HepG2 (cell line): Measurements from ENCODE around the gene THY1. TPM values are rescaled to one million over a fixed set of nuclear protein-coding genes. Genes with fewer than 3 reads are reported as not detected.

Source experiments
- CC2D1A ChIP-seq: sonication (generic); formaldehyde crosslinking; IDR thresholded peaks from 2 replicates; pipeline ENCODE4 v1.8.1; 2023; ENCODE audit warnings: mild to moderate bottlenecking, missing genetic modification reagents
- EEA1 ChIP-seq: sonication (generic); formaldehyde crosslinking; IDR thresholded peaks from 2 replicates; pipeline ENCODE4 v1.5.1; 2020; ENCODE audit warnings: mild to moderate bottlenecking, missing genetic modification reagents, borderline replicate concordance
- GATA4 ChIP-seq: sonication (generic); IDR thresholded peaks from 2 replicates; pipeline ENCODE4 v1.6.1; 2016; ENCODE audit warnings: antibody characterized with exemption, low read depth, borderline replicate concordance
- GATAD1 ChIP-seq: IDR thresholded peaks from 2 replicates; pipeline ENCODE4 v1.6.1; 2016; ENCODE audit warnings: missing genetic modification reagents, missing compliant biosample characterization
- HOXA7 ChIP-seq: sonication (generic); formaldehyde crosslinking; IDR thresholded peaks from 2 replicates; pipeline ENCODE4 v1.8.1; 2022; ENCODE audit warnings: mild to moderate bottlenecking, missing genetic modification reagents, moderate library complexity
- JUN ChIP-seq: sonication (generic); formaldehyde crosslinking; IDR thresholded peaks from 2 replicates; pipeline ENCODE4 v1.4.0; 2020; ENCODE audit warnings: mild to moderate bottlenecking, missing genetic modification reagents
- KLF16 ChIP-seq, 2 experiments: sonication (generic) in 1 of 2; formaldehyde crosslinking in 1 of 2; IDR thresholded peaks; 2 replicates each; pipeline versions ENCODE4 v1.6.1 to v1.8.0; 2016 to 2023; ENCODE audit warnings: missing genetic modification reagents in 2 of 2, missing compliant biosample characterization in 1 of 2
- NFE2 ChIP-seq: sonication (generic); formaldehyde crosslinking; IDR thresholded peaks from 2 replicates; pipeline ENCODE4 v1.4.0; 2020; ENCODE audit warnings: missing genetic modification reagents
- NFKBIZ ChIP-seq: IDR thresholded peaks from 2 replicates; pipeline ENCODE4 v1.6.1; 2018; ENCODE audit warnings: missing genetic modification reagents, missing compliant biosample characterization
- STAT5B ChIP-seq: sonication (generic); formaldehyde crosslinking; IDR thresholded peaks from 2 replicates; pipeline ENCODE4 v1.4.0; 2020; ENCODE audit warnings: missing genetic modification reagents
- U2AF1 ChIP-seq: fragments of 200-400 bp; formaldehyde crosslinking; optimal IDR thresholded peaks from 2 replicates; pipeline ENCODE3; 2017; ENCODE audit warnings: mild to moderate bottlenecking, low read depth, low read length
- YY1 ChIP-seq: IDR thresholded peaks from 2 replicates; pipeline ENCODE4 v1.6.1; 2011; ENCODE audit warnings: low read length, low read depth, moderate library complexity, mild to moderate bottlenecking; ENCODE audit not compliant: insufficient read depth, insufficient replicate concordance
- ZFP36L1 ChIP-seq: sonication (generic); formaldehyde crosslinking; IDR thresholded peaks from 2 replicates; pipeline ENCODE4 v1.8.0; 2022; ENCODE audit warnings: mild to moderate bottlenecking, missing genetic modification reagents, moderate library complexity
- ZNF121 ChIP-seq: sonication (generic); formaldehyde crosslinking; IDR thresholded peaks from 2 replicates; pipeline ENCODE4 v1.5.0; 2020; ENCODE audit warnings: mild to moderate bottlenecking, missing genetic modification reagents
- ZNF160 ChIP-seq: sonication (generic); formaldehyde crosslinking; IDR thresholded peaks from 2 replicates; pipeline ENCODE4 v1.8.0; 2022; ENCODE audit warnings: mild to moderate bottlenecking, inconsistent platforms, missing genetic modification reagents
- ZNF460 ChIP-seq: sonication (generic); formaldehyde crosslinking; IDR thresholded peaks from 2 replicates; pipeline ENCODE4 v1.5.1; 2020; ENCODE audit warnings: missing genetic modification reagents, mild to moderate bottlenecking, borderline replicate concordance
- ZNF496 ChIP-seq: sonication (generic); formaldehyde crosslinking; IDR thresholded peaks from 2 replicates; pipeline ENCODE4 v1.8.1; 2023; ENCODE audit warnings: mild to moderate bottlenecking, moderate library complexity, missing genetic modification reagents; ENCODE audit not compliant: insufficient replicate concordance
- ZNF563 ChIP-seq: sonication (generic); formaldehyde crosslinking; IDR thresholded peaks from 2 replicates; pipeline ENCODE4 v1.8.0; 2022; ENCODE audit warnings: mild to moderate bottlenecking, moderate library complexity, missing genetic modification reagents
- ZNF670 ChIP-seq: sonication (generic); formaldehyde crosslinking; IDR thresholded peaks from 2 replicates; pipeline ENCODE4 v1.8.0; 2022; ENCODE audit warnings: mild to moderate bottlenecking, missing genetic modification reagents, borderline replicate concordance
- ZNF674 ChIP-seq: sonication (generic); formaldehyde crosslinking; IDR thresholded peaks from 2 replicates; pipeline ENCODE4 v1.5.0; 2020; ENCODE audit warnings: low read depth, mild to moderate bottlenecking, missing genetic modification reagents
- ZNF773 ChIP-seq: sonication (generic); formaldehyde crosslinking; IDR thresholded peaks from 2 replicates; pipeline ENCODE4 v1.4.0; 2020; ENCODE audit warnings: missing genetic modification reagents, borderline replicate concordance
- ZNF776 ChIP-seq: sonication (generic); formaldehyde crosslinking; IDR thresholded peaks from 2 replicates; pipeline ENCODE4 v1.4.0; 2020; ENCODE audit warnings: mild to moderate bottlenecking, missing genetic modification reagents
- polyA plus RNA-seq, 8 experiments: library from polyadenylated mRNA; depleted of rRNA in 3 of 8; stranded (reverse) in 7 of 8; unstranded in 1 of 8; fragments of >200 nt; fragmentation: Illumina TruSeq in 4 of 8; extraction: Trizol in 4 of 8; gene quantifications; 2 replicates each; pipeline versions ENCODE4 v1.2.1 to v1.2.3, GENCODE V29; 2011 to 2016; ENCODE audit warnings: low read depth in 4 of 8, missing spikeins in 1 of 8, mixed read lengths in 1 of 8; ENCODE audit not compliant: insufficient read depth in 1 of 8
- total RNA-seq, 5 experiments: library from RNA; depleted of rRNA; stranded (reverse); fragments of >200 nt; fragmentation: Illumina TruSeq; extraction: Trizol; gene quantifications; 2 replicates each; pipeline ENCODE4 v1.2.3, GENCODE V29; 2016; ENCODE audit warnings: low read depth in 1 of 5
- TF ChIP-seq, protein P1 (sequence below): IDR thresholded peaks from 2 replicates; pipeline ENCODE4 v1.6.1; 2018; ENCODE audit warnings: missing genetic modification reagents
- TF ChIP-seq, protein P2 (sequence below): IDR thresholded peaks from 2 replicates; pipeline ENCODE4 v1.6.1; 2016; ENCODE audit warnings: low read depth
- TF ChIP-seq, protein P3 (sequence below): sonication (generic); formaldehyde crosslinking; IDR thresholded peaks from 2 replicates; pipeline ENCODE4 v1.8.0; 2022; ENCODE audit warnings: low read depth, missing genetic modification reagents
- TF ChIP-seq, protein P4 (sequence below): sonication (generic); formaldehyde crosslinking; IDR thresholded peaks from 2 replicates; pipeline ENCODE4 v1.4.0; 2020; ENCODE audit warnings: mild to moderate bottlenecking, missing genetic modification reagents, borderline replicate concordance

THY1 gene
- total and polyA plus RNA-seq, 2 of the 13 experiments (the other 11 are each of a cell fraction or from before 2014, with no cell fraction given), result not detected

DNA sequence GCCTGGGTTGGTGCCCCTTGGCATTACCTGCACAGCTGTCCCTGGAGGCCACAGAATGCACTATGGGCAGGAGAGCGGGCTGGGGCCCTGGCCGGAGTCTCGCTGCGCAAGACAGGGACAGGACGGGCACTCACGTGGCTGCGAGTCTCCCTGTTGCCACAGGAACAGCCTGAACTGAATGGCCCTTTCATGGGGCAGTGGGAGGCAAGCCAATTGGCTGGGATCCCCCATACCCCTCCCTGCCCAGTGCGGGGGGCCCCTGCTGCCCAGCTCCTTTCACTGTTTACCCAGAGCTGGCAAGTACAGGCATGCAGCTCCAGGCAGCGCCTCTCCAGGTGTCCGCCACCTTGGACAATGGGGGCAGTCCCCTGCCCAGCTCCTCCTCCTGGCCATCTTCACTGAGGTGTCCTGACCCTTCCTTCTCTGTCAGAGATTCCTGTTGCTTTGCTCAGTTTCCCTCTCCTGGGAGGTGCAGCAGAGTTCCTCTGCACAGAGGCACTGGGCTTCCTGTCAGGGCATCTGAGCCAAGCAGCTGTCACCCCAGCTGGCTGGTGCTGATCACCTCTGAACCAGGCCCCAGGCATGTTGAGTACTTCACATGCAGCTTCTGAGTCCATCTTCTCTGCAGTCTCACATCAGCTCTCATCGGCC lies 46.6 kb downstream of the THY1 start (continued):
- TF ChIP-seq, protein P1, sequence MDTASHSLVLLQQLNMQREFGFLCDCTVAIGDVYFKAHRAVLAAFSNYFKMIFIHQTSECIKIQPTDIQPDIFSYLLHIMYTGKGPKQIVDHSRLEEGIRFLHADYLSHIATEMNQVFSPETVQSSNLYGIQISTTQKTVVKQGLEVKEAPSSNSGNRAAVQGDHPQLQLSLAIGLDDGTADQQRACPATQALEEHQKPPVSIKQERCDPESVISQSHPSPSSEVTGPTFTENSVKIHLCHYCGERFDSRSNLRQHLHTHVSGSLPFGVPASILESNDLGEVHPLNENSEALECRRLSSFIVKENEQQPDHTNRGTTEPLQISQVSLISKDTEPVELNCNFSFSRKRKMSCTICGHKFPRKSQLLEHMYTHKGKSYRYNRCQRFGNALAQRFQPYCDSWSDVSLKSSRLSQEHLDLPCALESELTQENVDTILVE (CRISPR knock-in tag), result no peak
- TF ChIP-seq, protein P2, sequence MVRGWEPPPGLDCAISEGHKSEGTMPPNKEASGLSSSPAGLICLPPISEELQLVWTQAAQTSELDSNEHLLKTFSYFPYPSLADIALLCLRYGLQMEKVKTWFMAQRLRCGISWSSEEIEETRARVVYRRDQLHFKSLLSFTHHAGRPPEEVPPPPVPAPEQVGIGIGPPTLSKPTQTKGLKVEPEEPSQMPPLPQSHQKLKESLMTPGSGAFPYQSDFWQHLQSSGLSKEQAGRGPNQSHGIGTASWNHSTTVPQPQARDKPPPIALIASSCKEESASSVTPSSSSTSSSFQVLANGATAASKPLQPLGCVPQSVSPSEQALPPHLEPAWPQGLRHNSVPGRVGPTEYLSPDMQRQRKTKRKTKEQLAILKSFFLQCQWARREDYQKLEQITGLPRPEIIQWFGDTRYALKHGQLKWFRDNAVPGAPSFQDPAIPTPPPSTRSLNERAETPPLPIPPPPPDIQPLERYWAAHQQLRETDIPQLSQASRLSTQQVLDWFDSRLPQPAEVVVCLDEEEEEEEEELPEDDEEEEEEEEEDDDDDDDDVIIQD (CRISPR knock-in tag), result no peak
- TF ChIP-seq ZNF121 (CRISPR knock-in tag) (peak; percentile 73; the same call in 1 of the 2 replicates), ZNF460 (CRISPR knock-in tag) (peak; percentile 52; the same call in 1 of the 2 replicates), KLF16 (CRISPR knock-in tag; IDR thresholded peaks at IDR 0.05) (peak in 1 of 2 experiments; percentile 42; a peak in 1 of 4 replicates), YY1 (no peak), ZNF160 (no peak), ZNF670 (no peak), STAT5B (no peak), ZNF773 (no peak), NFKBIZ (CRISPR knock-in tag) (0 out of 2 replicates have a peak, but pooled peaks have one; percentile 38), U2AF1 (no peak), ZNF496 (no peak), ZNF776 (CRISPR knock-in tag) (0 out of 2 replicates have a peak, but pooled peaks have one; percentile 37), CC2D1A (CRISPR knock-in tag) (no peak), NFE2 (CRISPR knock-in tag) (no peak), ZFP36L1 (CRISPR knock-in tag) (no peak), ZNF563 (no peak), HOXA7 (no peak), JUN (CRISPR knock-in tag) (no peak), GATA4 (no peak), EEA1 (CRISPR knock-in tag) (no peak), ZNF674 (no peak), GATAD1 (CRISPR knock-in tag) (0 out of 2 replicates have a peak, but pooled peaks have one; percentile 29)
- TF ChIP-seq, protein P3, sequence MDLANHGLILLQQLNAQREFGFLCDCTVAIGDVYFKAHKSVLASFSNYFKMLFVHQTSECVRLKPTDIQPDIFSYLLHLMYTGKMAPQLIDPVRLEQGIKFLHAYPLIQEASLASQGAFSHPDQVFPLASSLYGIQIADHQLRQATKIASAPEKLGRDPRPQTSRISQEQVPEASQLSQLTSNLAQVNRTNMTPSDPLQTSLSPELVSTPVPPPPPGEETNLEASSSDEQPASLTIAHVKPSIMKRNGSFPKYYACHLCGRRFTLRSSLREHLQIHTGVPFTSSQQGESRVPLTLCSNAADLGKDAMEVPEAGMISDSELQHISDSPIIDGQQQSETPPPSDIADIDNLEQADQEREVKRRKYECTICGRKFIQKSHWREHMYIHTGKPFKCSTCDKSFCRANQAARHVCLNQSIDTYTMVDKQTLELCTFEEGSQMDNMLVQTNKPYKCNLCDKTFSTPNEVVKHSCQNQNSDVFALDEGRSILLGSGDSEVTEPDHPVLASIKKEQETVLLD (CRISPR knock-in tag), result no peak
- TF ChIP-seq, protein P4, sequence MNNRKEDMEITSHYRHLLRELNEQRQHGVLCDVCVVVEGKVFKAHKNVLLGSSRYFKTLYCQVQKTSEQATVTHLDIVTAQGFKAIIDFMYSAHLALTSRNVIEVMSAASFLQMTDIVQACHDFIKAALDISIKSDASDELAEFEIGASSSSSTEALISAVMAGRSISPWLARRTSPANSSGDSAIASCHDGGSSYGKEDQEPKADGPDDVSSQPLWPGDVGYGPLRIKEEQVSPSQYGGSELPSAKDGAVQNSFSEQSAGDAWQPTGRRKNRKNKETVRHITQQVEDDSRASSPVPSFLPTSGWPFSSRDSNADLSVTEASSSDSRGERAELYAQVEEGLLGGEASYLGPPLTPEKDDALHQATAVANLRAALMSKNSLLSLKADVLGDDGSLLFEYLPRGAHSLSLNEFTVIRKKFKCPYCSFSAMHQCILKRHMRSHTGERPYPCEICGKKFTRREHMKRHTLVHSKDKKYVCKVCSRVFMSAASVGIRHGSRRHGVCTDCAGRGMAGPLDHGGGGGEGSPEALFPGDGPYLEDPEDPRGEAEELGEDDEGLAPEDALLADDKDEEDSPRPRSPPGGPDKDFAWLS, result no peak
